SJCRH30 (cell line): ENCODE measurements around the gene STAT3. TPM values are rescaled to one million over a fixed set of nuclear protein-coding genes. Genes with fewer than 3 reads are reported as not detected.
"Not testable (repeated sequence)": the region's sequence is repeated elsewhere in the genome, so short reads cannot be mapped to it uniquely, and the experiment has no call there.

Experiments used
- DNase-seq, 2 experiments: peaks; one replicate each; pipeline ENCODE4 v3.0.0-alpha.2; 2015 to 2020
- H3K27ac ChIP-seq: fragments of 250-450 bp; sonication (Bioruptor Pico); 2 replicates; pipeline ENCODE4 v1.5.1; 2020; ENCODE audit warnings: mild to moderate bottlenecking, moderate library complexity
- H3K27me3 ChIP-seq: fragments of 250-450 bp; sonication (Bioruptor Pico); 2 replicates; pipeline ENCODE4 v1.5.1; 2020; ENCODE audit warnings: mild to moderate bottlenecking, moderate library complexity
- H3K36me3 ChIP-seq: fragments of 250-450 bp; sonication (Bioruptor Pico); 2 replicates; pipeline ENCODE4 v1.5.1; 2020; ENCODE audit warnings: mild to moderate bottlenecking, moderate library complexity
- H3K4me1 ChIP-seq: fragments of 250-450 bp; sonication (Bioruptor Pico); 2 replicates; pipeline ENCODE4 v1.5.1; 2020; ENCODE audit warnings: mild to moderate bottlenecking, moderate library complexity
- H3K4me3 ChIP-seq: fragments of 250-450 bp; sonication (Bioruptor Pico); 2 replicates; pipeline ENCODE4 v1.5.1; 2020; ENCODE audit warnings: mild to moderate bottlenecking, moderate library complexity
- H3K9me3 ChIP-seq: fragments of 250-450 bp; sonication (Bioruptor Pico); replicated peaks from 2 replicates; pipeline ENCODE4 v1.5.1; 2020; ENCODE audit warnings: mild to moderate bottlenecking, moderate library complexity
- total RNA-seq: library from RNA; depleted of rRNA; stranded (reverse); fragments of >200 nt; shearing (Covaris generic); gene quantifications from 2 replicates; pipeline ENCODE4 v1.2.3, GENCODE V29; 2014; rRNA removed

STAT3 gene
- 107 and 113 TPM in 2 replicates for total RNA-seq

GRCh38 chr17:42388381-42389134, at the start of gene STAT3:
Gene STAT3, minus strand, starts transcription at chr17:42388442. Its CDS starts 39,926 bp downstream, at chr17:42348516.
- H3K4me1 ChIP-seq = peaks cover 9% of the 10 kb centered on the region; the same call in 1 of the 2 replicates
- peak within 1 kb of the TSS; percentile 72 for H3K4me3 ChIP-seq
- H3K36me3 ChIP-seq = 0 out of 2 replicates have a peak, but pooled peaks cover 3% of the 10 kb centered on the region
- peak; percentile 100 for DNase-seq
- no peaks in the 10 kb centered on the region for H3K27me3 ChIP-seq
- no peaks in the 10 kb centered on the region for H3K9me3 ChIP-seq
- H3K27ac ChIP-seq = peak within 1 kb of the TSS; percentile 60

- Histone ChIP-seq H3K27me3 (peaks cover 4% of the 10 kb centered on the region; the same call in 1 of the 2 replicates), H3K36me3 (no peaks in the 10 kb centered on the region), H3K4me1 (peaks cover 9% of the 10 kb centered on the region; the same call in 1 of the 2 replicates), H3K9me3 (no peaks in the 10 kb centered on the region), H3K27ac (no peak overlapping the region), H3K4me3 (no peak overlapping the region)
- peak in 1 of 2 experiments; percentile 43 for DNase-seq
Measured at GRCh38 chr17:42436391-42436790, 48.1 kb upstream of the STAT3 start.

GRCh38 chr17:42431758-42432161, 43.5 kb upstream of the STAT3 start:
- no peak for DNase-seq
- peaks cover 4% of the 10 kb centered on the region; the same call in 1 of the 2 replicates for H3K27me3 ChIP-seq
- H3K27ac ChIP-seq = no peak overlapping the region
- no peak overlapping the region for H3K4me3 ChIP-seq
- H3K36me3 ChIP-seq = no peaks in the 10 kb centered on the region
- peaks cover 13% of the 10 kb centered on the region; the same call in 1 of the 2 replicates for H3K4me1 ChIP-seq
- H3K9me3 ChIP-seq = no peaks in the 10 kb centered on the region

GRCh38 chr17:42429726-42430447, 41.6 kb upstream of the STAT3 start:
- Histone ChIP-seq H3K9me3 (no peaks in the 10 kb centered on the region), H3K36me3 (no peaks in the 10 kb centered on the region), H3K27ac (no peak overlapping the region), H3K4me1 (peaks cover 5% of the 10 kb centered on the region; the same call in 1 of the 2 replicates), H3K4me3 (no peak overlapping the region), H3K27me3 (peaks cover 4% of the 10 kb centered on the region; the same call in 1 of the 2 replicates)
- DNase-seq = no peak

- peak; percentile 65 to 71 for DNase-seq
- H3K9me3 ChIP-seq = no peaks in the 10 kb centered on the region
- no peaks in the 10 kb centered on the region for H3K36me3 ChIP-seq
- 0 out of 2 replicates have a peak, but pooled peaks cover 5% of the 10 kb centered on the region for H3K4me1 ChIP-seq
- H3K4me3 ChIP-seq = no peak overlapping the region
- no peak overlapping the region for H3K27ac ChIP-seq
- no peaks in the 10 kb centered on the region; the same call in 1 of the 2 replicates for H3K27me3 ChIP-seq
Measured at GRCh38 chr17:42428141-42428944, 40.1 kb upstream of the STAT3 start.

- H3K9me3 ChIP-seq = no peaks in the 10 kb centered on the region
- H3K27me3 ChIP-seq = no peaks in the 10 kb centered on the region
- H3K4me1 ChIP-seq = 0 out of 2 replicates have a peak, but pooled peaks cover 10% of the 10 kb centered on the region
- DNase-seq = no peak
- no peak overlapping the region for H3K4me3 ChIP-seq
- no peaks in the 10 kb centered on the region for H3K36me3 ChIP-seq
- no peak overlapping the region for H3K27ac ChIP-seq
Measured at GRCh38 chr17:42424991-42425610, 36.9 kb upstream of the STAT3 start.

- no peak for DNase-seq
- no peaks in the 10 kb centered on the region for H3K27me3 ChIP-seq
- no peak overlapping the region for H3K27ac ChIP-seq
- peak overlapping the region; percentile 72 for H3K4me3 ChIP-seq
- H3K36me3 ChIP-seq = peaks cover 3% of the 10 kb centered on the region; the same call in 1 of the 2 replicates
- H3K4me1 ChIP-seq = 0 out of 2 replicates have a peak, but pooled peaks cover 7% of the 10 kb centered on the region
- no peaks in the 10 kb centered on the region for H3K9me3 ChIP-seq
Measured at GRCh38 chr17:42423766-42424165, 35.5 kb upstream of the STAT3 start.

- H3K27ac ChIP-seq = peak within 1 kb of the TSS; percentile 64
- H3K27me3 ChIP-seq = no peaks in the 10 kb centered on the region
- peak; percentile 97 to 98 for DNase-seq
- no peaks in the 10 kb centered on the region for H3K9me3 ChIP-seq
- H3K36me3 ChIP-seq = peaks cover 6% of the 10 kb centered on the region
- peak within 1 kb of the TSS; percentile 72 for H3K4me3 ChIP-seq
- 0 out of 2 replicates have a peak, but pooled peaks cover 7% of the 10 kb centered on the region for H3K4me1 ChIP-seq
Measured at GRCh38 chr17:42422958-42423712, 34.9 kb upstream of the STAT3 start, which contains the start of gene CAVIN1. Gene CAVIN1, minus strand, starts transcription at chr17:42423256. Its CDS starts 159 bp downstream, at chr17:42423097.

GRCh38 chr17:42422412-42422957, 34.2 kb upstream of the STAT3 start:
- Histone ChIP-seq H3K36me3 (peaks cover 6% of the 10 kb centered on the region), H3K27ac (peak overlapping the region; percentile 64; the same call in 1 of the 2 replicates), H3K4me3 (peak overlapping the region; percentile 72), H3K4me1 (0 out of 2 replicates have a peak, but pooled peaks cover 7% of the 10 kb centered on the region), H3K27me3 (no peaks in the 10 kb centered on the region), H3K9me3 (no peaks in the 10 kb centered on the region)
- DNase-seq = peak; percentile 60 to 63

- Histone ChIP-seq H3K4me3 (peak overlapping the region; percentile 72), H3K27me3 (no peaks in the 10 kb centered on the region), H3K36me3 (peaks cover 6% of the 10 kb centered on the region), H3K27ac (peak overlapping the region; percentile 64), H3K9me3 (no peaks in the 10 kb centered on the region), H3K4me1 (0 out of 2 replicates have a peak, but pooled peaks cover 7% of the 10 kb centered on the region)
- DNase-seq = peak; percentile 52 to 58
Measured at GRCh38 chr17:42421507-42422338, 33.5 kb upstream of the STAT3 start.

- DNase-seq = no peak
- Histone ChIP-seq H3K36me3 (peaks cover 6% of the 10 kb centered on the region), H3K9me3 (no peaks in the 10 kb centered on the region), H3K27me3 (no peaks in the 10 kb centered on the region), H3K27ac (peak overlapping the region; percentile 64), H3K4me3 (peak overlapping the region; percentile 72), H3K4me1 (0 out of 2 replicates have a peak, but pooled peaks cover 7% of the 10 kb centered on the region)
Measured at GRCh38 chr17:42421136-42421506, 32.9 kb upstream of the STAT3 start.

- DNase-seq, H3K4me1 ChIP-seq, H3K4me3 ChIP-seq, H3K27ac ChIP-seq, H3K27me3 ChIP-seq, H3K9me3 ChIP-seq, H3K36me3 ChIP-seq: not testable (repeated sequence)
Measured at GRCh38 chr17:42417981-42418380, 29.7 kb upstream of the STAT3 start.
